ENCODE results near the gene LONRF2.

Gene LONRF2

GRCh38 chr2:100279586-100280534, 42.4 kb downstream of the LONRF2 start:
- no peak for DNase-seq
- in situ Hi-C loops (cut with HindIII; ENCODE audit: low pct_ligation_motif_present, low pct_unique_long_range_greater_than_20kb, low sequenced_read_pairs): no loop called here

- in situ Hi-C loops (cut with HindIII; ENCODE audit: low pct_ligation_motif_present, low pct_unique_long_range_greater_than_20kb, low sequenced_read_pairs): no loop called here
- DNase-seq: no peak
These were observed 43.3 kb downstream of the LONRF2 start for GRCh38 chr2:100278986-100279385.

DNA sequence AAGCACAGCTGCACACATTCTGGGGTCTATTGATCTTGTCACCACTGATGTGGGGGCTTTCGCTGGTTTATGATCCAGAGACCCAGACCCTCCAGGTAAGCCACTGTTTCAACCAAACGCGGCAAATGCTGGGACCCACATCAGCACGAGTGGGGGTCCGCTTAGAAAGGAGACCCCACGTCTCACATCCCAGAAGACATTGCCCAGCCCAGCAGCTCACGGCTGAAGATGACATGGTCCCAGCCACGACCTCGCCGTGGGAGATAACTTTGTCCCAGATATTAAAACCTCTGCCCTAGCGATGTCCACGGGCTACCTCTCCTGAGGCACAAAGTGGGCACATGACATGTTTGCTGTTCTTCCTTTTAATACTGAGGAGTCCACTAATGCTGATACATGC, 43.8 kb downstream of the LONRF2 start:
- no peak for DNase-seq
- in situ Hi-C loops (cut with HindIII; ENCODE audit: low pct_ligation_motif_present, low pct_unique_long_range_greater_than_20kb, low sequenced_read_pairs): no loop called here

DNA sequence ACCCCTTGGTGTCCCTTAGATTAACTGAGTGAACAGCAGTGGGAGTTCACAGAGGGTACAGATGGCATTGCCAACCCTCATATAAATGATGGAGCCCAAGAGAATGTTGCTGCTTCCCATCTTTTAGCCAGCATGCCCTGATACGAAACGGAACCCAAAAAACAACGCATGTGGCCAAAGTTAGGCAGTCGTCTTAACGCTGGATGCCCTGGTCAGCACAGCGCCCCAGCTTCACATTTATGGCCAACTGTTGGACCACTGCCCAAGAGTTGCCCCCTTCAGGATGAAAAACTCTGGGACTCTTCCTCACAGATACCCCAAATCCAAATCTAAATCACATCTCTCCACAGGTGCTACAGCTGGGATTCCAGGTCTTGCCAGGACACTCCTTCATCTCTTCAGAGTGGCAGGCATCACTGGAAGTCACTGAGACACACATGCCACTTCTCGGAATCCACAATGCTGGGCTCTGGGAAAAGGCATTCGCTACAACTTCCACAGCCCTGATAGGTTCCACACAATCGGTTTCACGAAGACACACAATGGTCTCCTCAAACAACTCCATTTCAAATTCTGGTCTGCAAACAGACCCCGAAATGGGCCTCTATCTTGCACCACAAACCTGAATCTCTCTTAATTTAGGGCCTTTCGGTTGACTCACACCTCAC, 44.6 kb downstream of the LONRF2 start:
- in situ Hi-C loops (cut with HindIII; ENCODE audit: low pct_ligation_motif_present, low pct_unique_long_range_greater_than_20kb, low sequenced_read_pairs): no loop called here
- no peak for DNase-seq

DNA sequence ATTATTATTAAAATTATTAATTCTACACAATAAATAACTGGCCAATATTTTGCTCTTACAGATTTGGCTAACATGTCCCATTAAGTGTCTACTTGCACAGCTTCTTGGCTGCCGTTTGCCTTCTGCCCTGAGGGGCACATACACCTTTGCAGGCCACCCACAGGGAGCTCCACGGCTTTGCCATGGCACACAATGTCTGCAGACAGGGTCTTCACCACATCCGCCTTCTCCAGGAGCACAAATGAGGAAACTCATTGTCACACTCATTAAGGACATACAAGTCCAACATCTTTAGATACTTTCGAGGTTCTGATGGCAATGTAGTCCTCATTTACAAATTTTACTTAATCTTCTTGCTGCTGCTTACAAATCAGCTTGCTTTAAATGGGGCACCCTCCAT, 45.6 kb downstream of the LONRF2 start:
- in situ Hi-C loops (cut with HindIII; ENCODE audit: low pct_ligation_motif_present, low pct_unique_long_range_greater_than_20kb, low sequenced_read_pairs): no loop called here
- DNase-seq: no peak

GRCh38 chr2:100275200-100275589, 47.1 kb downstream of the LONRF2 start:
- DNase-seq: no peak
- in situ Hi-C loops (cut with HindIII; ENCODE audit: low pct_ligation_motif_present, low pct_unique_long_range_greater_than_20kb, low sequenced_read_pairs): no loop called here

DNA sequence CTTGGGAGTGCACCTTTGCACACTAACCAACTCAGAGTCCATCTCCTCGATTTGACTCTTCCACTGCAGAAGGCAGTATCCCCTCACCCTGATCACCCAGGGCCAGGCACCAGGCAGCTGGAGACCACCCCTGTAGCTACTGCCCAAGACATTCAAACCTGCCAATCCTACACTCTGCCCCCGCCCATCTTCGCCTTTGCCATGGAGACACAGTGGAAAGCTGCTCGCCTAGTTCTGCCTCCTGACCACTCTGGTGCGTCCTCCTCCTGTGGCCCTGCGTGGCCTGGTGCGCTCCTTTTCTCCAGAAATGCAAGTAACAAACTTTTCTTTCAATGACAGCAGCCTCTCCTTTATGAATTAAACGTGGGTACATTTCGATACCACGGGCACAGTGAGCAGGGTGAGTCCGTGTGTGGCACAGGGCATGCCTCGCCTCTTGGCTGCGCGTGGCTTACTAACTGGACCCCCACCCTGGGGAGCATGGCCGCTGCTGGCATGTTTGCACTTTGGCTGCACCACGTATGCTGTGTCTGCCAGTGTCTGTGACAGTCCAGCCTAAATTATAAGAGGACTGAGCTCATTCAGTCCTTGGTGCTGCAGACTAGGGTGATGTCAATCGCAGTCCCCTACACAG, 47.6 kb downstream of the LONRF2 start:
- DNase-seq: no peak
- in situ Hi-C loops (cut with HindIII; ENCODE audit: low pct_ligation_motif_present, low pct_unique_long_range_greater_than_20kb, low sequenced_read_pairs): no loop called here

DNA sequence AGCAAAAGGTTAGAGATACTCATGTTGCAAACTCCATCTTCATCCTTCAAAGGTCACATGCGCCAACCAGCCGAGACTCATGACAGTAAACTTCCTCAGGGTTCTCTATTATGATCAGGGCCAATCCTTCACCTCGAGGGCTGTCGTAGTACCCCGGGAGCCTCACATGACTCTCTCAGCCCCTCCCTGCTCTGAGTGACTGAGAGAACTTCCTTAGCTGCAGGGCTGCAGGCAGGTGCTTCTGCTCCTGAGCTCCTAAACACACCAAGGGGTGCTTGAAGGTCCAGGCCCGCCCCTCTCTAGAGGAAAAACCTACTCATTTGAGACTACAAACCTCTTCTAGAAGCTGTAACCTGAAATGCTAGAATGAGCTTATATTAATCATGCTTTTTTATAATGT, 48.2 kb downstream of the LONRF2 start:
- DNase-seq: no peak
- in situ Hi-C loops (cut with HindIII; ENCODE audit: low pct_ligation_motif_present, low pct_unique_long_range_greater_than_20kb, low sequenced_read_pairs): no loop called here

- no peak for DNase-seq
- in situ Hi-C loops (cut with HindIII; ENCODE audit: low pct_ligation_motif_present, low pct_unique_long_range_greater_than_20kb, low sequenced_read_pairs): no loop called here
These were observed 48.9 kb downstream of the LONRF2 start for GRCh38 chr2:100273387-100273786.

- DNase-seq: no peak
- in situ Hi-C loops (cut with HindIII; ENCODE audit: low pct_ligation_motif_present, low pct_unique_long_range_greater_than_20kb, low sequenced_read_pairs): no loop called here
These were observed 49.4 kb downstream of the LONRF2 start for GRCh38 chr2:100272841-100273329.

DNA sequence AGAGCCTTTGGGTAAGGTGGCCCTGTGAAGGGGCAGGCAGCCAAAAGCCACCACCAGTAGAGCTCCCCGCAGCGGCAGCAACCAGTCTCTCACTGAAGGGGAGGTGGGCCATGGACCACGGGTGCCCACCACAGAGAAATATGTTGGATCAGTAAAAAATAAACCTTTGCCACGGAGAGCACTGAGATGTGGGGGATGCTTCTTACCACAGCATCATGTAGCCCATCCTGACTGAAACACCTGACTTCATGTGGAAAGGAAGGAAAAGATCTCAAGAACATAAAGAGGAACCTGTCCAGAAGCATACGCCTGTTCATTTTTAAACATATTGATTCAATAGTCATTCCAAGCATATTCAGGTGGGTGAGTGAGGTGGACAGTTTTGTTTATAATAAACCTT, 51.1 kb downstream of the LONRF2 start:
- DNase-seq: no peak
- in situ Hi-C loops (cut with HindIII; ENCODE audit: low pct_ligation_motif_present, low pct_unique_long_range_greater_than_20kb, low sequenced_read_pairs): no loop called here

DNA sequence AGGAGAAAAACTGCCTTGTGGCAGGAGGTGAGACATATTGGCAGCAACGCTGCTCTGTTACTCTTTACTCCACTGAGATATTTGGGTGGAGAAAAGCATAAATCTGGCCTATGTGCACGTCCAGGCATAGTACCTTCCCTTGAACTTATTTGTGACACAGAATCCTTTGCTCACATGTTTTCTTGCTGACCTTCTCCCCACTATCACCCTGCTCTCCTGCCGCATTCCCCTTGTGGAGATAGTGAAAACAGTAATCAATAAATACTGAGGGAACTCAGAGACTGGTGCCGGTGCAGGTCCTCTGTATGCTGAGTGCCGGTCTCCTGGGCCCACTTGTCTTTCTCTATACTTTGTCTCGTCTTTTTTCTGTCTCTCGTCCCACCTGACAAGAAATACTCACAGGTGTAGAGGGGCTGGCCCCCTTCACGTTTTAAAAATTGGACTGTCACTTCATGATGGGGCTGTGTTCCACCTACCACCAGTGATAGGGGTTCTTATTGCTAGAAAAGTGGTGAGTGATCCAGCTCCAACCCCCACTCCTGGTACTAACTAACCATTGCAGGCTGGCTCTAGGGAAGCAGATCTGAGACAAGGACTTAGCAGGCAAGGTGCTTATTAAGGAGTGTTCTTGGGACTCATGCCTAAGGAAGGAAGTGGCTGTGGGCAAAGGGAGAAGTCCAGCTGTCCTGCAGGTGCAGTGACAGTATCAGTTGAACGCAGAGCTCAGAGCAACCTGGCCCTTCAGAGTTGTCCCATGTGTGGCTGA, 51.7 kb downstream of the LONRF2 start:
- in situ Hi-C loops (cut with HindIII; ENCODE audit: low pct_ligation_motif_present, low pct_unique_long_range_greater_than_20kb, low sequenced_read_pairs): no loop called here
- no peak for DNase-seq

DNA sequence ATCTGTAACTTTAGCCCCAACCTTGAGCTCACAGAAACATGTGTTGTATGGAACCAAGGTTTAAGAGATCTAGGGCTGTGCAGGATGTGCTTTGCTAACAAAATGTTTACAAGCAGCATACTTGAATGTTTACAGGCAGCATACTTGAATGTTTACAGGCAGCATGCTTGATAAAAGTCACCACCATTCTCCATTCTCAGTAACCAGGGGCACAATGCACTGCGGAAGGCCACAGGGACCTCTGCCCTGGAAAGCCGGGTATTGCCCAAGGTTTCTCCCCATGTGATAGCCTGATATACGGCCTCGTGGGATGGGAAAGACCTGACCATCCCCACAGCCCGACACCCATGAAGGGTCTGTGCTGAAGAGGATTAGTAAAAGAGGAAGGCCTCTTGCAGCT, 52.4 kb downstream of the LONRF2 start:
- in situ Hi-C loops (cut with HindIII; ENCODE audit: low pct_ligation_motif_present, low pct_unique_long_range_greater_than_20kb, low sequenced_read_pairs): no loop called here
- no peak for DNase-seq

GRCh38 chr2:100268986-100269385, 53.3 kb downstream of the LONRF2 start:
- DNase-seq: no peak
- in situ Hi-C loops (cut with HindIII; ENCODE audit: low pct_ligation_motif_present, low pct_unique_long_range_greater_than_20kb, low sequenced_read_pairs): no loop called here

- no peak for DNase-seq
- in situ Hi-C loops (cut with HindIII; ENCODE audit: low pct_ligation_motif_present, low pct_unique_long_range_greater_than_20kb, low sequenced_read_pairs): no loop called here
These were observed 54.5 kb downstream of the LONRF2 start for GRCh38 chr2:100267751-100268150.

DNA sequence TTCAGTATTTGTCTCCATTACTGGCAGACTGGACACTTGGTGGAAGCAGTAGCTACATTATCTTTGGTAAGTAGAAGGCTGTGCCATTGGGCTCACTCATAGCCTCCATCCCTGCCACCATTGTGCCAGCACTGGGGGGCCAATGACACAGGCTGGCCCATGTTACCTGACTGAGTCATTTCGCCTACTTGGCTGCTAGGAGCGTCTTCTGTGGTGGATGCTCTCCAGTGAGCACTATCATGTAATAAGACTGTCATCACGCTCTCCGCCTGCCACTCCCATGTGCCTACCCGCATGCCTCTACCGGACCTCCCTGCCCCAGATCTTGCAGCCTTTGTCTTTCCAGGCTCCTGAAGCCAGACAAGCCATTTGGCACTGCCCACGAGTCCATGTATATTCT, 56.2 kb downstream of the LONRF2 start:
- DNase-seq: no peak
- in situ Hi-C loops (cut with HindIII; ENCODE audit: low pct_ligation_motif_present, low pct_unique_long_range_greater_than_20kb, low sequenced_read_pairs): no loop called here

DNA sequence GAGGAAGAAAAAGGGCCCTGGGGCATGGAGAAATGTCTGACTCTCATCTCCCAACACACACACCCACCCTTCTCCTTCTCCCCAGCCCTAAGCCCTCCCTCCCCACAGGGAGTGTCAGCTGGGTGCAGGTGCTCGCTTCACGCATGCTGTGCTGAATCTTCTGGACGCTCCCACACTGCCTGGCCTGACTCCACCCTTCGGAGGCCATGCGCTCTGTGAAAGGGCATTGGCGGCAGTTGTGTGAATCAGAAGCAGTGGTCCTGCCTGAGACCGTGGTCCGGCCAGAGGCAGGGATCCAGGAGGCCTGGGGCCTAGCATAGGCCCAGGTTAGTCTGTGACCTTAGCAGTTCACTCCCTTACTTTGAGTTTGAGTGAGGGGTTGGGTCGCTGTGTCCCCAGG, 57.1 kb downstream of the LONRF2 start:
- in situ Hi-C loops (cut with HindIII; ENCODE audit: low pct_ligation_motif_present, low pct_unique_long_range_greater_than_20kb, low sequenced_read_pairs): no loop called here
- no peak for DNase-seq

GRCh38 chr2:100264651-100265050, 57.6 kb downstream of the LONRF2 start:
- DNase-seq: no peak
- in situ Hi-C loops (cut with HindIII; ENCODE audit: low pct_ligation_motif_present, low pct_unique_long_range_greater_than_20kb, low sequenced_read_pairs): no loop called here

- in situ Hi-C loops (cut with HindIII; ENCODE audit: low pct_ligation_motif_present, low pct_unique_long_range_greater_than_20kb, low sequenced_read_pairs): no loop called here
- no peak for DNase-seq
These were observed 58.2 kb downstream of the LONRF2 start for GRCh38 chr2:100264121-100264520.
